NCI-H524 (cell line): Measurements from ENCODE around the gene WWC2.

Source experiments
- DNase-seq, 2 experiments: peaks; one replicate each; lab custom pipeline; 2025; lab: John Stamatoyannopoulos, UW

WWC2 gene

DNA sequence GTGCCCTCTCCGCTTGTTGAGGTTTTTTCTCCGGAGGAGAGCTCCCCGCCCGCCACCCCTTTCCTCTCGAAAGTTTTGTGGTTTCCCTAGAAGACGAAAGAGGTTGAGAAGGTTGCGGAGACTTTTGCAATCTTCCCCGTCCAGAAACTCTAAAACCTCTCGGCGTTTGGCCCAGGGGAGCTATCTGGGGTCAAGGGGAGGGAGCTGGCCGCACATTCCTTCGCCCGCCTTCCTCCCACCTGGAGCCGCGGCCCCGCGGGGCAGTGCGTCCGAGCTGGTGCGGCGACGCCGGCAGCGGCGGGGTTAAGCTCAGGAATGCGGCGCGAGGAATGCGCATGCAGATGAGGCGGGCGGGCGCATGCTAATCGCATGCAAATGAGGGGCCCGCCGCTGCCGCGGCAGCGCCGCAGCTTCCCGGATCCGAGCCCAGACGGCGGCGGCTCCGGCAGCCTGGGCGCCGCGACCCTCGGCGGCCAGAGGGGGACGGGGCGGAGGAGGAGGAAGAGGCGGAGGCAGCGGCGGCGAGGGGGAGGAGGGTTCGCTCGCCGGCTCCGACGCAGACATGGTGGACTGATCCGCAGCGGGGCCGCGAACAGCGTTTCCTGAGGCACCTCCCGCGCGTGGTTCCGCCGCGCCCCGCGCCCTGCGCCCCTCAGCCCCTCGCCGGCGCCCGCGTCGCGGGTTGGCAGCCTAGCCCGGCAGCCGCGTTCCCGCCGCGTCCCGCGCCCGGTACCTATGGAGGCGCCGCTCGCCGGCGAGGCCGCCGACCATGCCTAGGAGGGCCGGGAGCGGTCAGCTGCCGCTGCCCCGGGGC, at the start of gene WWC2:
Gene WWC2 (plus strand): TSS at position 535 of the 814 bp plus-strand sequence. CDS start 235 bp downstream, at position 770.
- peak; percentile 52 to 67 for DNase-seq

- no peak for DNase-seq
These were observed 45.4 kb upstream of the WWC2 start for GRCh38 chr4:183053681-183054080.

DNA sequence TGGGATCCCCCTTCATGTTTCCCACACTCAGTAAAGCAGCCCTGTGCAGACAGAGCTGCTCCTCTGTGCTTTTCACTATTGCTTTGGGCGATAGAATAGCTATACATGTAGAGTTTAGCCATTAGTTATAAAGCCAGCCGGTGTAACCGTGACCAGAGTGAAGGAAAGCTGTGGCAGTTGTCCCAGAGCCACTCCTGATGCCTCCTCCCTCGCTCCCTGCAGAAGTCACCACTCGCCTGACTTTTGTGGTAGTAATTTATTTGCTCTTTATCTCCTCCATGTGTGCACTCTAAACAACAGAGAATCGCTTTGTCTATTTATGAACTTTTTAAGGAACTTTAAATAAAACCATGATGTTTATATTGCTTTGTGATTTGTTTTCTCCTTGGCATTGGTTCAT, 41.8 kb upstream of the WWC2 start:
- DNase-seq = no peak

DNA sequence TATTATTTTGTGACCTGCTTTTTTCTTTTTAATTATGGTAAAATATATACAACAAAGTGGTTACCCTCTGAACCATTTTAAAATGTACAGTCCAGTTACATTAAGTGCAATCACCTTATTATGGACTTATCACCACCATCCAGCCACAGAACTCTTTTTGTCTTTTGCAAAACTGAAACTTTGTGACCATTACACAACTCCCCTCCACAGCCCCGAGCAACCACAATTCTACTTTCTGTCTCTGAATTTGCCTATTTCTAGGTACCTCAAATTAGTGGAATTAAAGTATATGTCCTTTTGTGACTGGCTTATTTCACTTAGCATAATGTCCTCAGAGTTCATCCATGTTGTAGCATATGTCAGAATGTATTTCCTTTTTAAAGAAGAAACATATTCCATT, 39.3 kb upstream of the WWC2 start:
- no peak for DNase-seq

DNA sequence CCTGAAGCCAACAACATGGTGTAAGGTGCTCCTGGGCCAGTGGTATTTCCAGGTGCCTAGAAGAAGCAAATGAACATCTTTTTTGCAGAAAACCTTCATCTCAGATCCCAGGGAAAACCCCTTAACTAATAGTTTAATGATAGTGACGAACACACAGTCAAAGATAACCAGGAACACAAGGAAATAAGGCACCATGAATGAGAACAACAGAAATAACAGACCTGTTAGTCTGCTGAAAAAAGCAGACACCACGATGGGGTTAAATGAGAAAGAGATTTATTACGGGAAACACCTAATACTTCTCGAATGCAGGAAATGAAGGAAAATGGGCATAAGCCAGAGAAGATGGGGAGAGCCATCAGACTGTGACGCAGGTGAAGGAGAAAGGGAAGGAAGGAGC, 30.6 kb upstream of the WWC2 start:
- DNase-seq = no peak

DNA sequence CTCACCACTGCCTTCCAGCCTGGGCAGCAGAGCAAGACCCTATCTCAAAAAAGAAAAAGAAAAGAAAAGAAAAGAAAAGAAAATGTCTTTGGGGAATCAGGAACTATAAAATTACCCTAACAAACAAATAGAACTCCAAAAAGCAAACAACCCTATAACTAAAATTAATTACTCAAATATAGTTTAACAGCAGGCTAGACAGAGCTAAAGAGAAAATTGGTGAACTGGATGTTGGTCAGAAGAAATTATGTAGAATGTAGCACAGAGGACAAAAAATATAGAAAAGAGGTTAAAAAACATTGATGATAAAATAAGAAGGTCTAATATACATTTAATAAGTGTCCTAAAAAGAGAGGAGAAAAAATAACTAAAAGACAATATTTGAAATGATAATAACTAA, 27.8 kb upstream of the WWC2 start:
- DNase-seq = no peak

DNA sequence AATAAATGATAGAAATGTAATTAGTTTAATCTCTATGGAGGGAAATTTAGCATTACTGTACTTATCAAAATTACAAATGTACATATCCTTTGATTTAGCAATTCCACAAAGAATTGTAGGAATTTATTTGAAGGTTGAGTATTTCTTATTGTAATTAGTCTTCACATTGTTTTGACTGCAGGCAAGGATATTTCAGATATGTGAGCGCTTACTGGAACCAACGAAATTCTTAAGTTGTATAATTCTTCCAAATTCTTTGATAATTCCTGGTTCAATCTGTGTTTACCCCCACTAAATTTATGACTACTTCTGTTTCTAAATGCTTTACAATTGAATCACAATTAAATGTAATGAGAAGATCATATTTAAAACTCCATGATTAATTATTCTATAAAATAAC, 26.9 kb upstream of the WWC2 start:
- DNase-seq = no peak

DNA sequence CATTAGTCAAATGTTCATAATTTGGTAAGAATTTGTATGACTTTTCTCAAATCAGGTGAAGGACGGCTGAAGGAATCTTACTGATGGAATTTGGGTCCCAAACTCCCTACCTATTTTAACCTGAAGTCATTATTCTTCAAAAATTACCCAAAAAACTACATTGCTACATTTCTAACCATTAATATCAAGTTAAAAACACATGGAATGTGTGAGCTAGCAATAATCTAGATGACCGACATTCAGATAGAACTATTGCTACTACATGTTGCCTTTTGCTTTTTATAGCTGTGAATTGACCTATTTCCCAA, 25.3 kb upstream of the WWC2 start:
- no peak for DNase-seq

DNA sequence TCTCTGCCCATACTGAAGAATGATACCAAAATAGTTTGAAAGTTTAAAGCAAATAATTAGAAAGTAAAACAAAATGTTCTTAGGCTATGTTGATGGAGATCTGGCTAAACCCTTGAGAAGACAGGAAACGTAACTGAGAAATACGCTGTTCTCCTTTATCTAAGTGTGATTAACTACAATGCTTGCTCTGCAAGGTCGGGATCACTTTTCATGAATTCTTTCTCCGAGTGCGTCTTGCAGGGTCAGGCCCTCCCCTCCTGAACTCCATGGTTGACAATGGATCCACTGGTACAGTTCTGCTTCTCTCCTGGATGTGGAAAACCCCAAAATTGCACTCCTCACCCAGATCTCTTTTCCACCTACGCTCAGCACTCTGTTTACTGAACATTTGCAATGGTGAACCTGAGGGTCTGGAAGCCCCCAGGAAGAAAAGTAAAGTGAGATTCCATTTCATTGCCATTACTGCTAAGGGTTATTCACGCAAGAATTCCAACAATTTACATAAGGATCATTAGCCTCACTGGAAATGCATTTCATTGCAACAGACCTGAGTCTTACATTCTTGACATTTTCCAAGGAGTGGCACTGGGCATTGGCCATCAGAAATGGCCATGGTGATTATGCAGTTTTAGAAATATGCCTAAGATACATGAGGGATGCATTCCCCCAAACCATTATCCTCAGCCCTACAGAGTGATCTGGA, 24.6 kb upstream of the WWC2 start:
- DNase-seq = no peak

DNA sequence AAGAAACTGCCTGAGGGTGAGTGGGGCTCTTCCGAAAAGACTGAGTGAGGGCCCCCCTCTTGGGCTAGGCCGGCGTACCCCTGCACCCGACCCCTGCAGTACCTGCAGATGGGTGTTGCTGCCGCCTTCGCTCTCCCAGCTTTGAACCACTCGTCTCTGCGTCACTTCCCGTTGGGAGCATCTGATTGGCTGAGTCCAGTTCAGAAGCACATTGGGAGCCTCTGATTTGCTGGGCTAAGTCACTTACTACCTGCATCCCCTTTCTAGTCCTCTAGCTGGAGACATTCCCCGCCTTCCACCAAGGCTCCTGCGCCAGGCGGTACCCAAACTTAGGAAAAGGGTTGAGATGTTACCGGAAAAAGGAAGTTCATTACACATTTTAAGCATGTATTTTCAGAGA, 20.4 kb upstream of the WWC2 start:
- DNase-seq = no peak

- no peak for DNase-seq
These were observed 18.5 kb upstream of the WWC2 start for GRCh38 chr4:183080372-183081115.

GRCh38 chr4:183081116-183081469, 18.0 kb upstream of the WWC2 start:
- DNase-seq = no peak

DNA sequence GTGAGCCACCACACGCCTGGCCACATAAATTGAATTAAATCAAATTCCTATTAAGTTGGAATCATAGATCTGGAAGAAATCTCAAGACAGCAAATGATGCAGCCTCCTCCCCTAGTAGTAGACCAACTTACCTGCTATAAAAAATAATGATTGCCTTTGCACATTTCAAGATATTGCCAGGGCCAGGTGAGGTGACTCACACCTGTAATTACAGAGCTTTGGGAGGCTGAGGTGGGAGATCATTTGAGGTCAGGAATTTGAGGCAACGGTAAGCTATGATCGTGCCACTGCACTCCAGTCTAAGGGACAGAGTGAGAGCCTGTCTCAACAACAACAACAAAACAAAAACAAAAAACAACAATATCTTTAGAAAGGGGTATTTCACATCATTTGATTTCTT, 17.0 kb upstream of the WWC2 start:
- no peak for DNase-seq

DNA sequence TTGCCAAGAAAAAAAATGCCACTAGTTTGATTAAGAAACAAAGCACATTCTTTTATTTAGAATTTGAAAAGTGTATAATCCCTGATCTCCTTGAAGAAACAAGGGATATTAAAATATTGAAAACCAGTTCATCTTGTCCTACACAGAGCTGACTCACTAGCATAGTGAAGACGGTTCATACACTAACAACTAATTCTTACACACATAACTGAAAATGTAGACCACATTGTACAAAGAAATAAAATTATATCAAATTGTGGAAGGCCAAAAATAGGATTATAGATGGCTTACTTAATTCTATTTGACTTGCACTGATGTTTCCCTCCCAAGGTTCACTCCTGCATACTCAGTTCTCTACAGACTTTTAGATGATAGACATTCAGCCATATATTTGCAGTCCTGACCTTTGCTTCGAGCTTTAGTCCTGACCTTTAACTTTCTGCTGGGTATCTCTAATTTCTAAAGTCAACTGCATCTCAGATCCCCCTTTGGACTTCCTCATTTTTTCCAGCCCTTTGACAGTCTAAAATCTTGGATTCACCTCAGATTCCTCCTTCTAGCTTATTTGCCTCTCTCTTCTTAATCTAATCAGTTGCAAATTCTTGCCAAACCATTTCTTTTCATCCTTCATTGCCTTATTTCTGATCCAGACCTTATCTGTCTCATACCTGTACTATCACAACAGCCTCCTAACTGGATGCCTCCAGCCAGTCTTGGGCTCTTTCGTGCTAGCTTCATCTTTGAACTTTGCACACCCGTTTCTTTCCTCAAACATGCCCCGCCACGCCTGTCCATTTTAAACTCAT, 4.5 kb upstream of the WWC2 start:
- no peak for DNase-seq

DNA sequence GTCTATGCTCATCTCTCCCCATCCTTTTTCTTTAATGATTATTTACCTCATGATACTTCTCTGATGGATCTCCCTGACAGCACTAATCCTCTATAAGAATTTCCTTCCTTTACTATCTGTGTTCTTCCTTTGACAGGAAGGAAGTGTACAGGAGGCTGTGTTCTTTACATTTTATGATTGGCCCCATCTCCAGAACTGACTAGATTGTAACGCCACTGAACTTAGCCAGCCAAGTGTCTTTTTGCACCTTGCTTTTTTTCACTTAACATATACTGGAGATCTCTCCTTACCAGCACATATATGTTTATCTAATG, 3.9 kb upstream of the WWC2 start:
- no peak for DNase-seq

DNA sequence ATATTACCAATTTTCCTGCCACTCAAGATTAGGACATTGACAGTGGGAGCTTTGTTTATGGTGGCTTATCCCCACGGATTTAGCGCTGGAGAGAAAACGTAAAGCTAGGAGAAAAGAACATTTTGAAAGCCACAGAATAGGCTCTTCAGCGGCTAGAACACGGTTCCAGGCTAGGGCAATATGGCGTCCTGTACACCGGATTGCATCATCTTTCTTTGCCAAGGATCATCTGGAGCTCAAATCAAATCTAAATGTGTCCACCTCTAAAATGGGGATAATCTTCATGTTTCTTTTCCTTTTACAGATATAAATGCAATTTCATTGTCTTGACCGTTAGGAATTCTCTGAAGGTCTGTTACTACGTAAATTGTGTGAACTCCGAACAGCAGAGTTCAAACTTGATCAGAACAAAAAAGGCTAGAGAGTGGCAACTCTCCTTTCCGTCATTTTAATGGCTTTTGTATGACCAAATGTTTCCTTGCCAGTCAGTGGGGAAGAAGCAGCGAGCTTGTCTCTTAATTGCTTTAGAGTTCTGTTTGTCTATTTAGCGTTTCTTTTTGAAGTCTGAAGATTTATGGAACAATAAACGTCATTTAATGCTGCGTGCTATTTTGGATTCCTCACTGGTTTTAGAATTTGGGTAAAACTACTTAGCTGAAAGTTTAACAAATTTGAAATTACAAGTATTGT, 2.6 kb upstream of the WWC2 start:
- DNase-seq = no peak

DNA sequence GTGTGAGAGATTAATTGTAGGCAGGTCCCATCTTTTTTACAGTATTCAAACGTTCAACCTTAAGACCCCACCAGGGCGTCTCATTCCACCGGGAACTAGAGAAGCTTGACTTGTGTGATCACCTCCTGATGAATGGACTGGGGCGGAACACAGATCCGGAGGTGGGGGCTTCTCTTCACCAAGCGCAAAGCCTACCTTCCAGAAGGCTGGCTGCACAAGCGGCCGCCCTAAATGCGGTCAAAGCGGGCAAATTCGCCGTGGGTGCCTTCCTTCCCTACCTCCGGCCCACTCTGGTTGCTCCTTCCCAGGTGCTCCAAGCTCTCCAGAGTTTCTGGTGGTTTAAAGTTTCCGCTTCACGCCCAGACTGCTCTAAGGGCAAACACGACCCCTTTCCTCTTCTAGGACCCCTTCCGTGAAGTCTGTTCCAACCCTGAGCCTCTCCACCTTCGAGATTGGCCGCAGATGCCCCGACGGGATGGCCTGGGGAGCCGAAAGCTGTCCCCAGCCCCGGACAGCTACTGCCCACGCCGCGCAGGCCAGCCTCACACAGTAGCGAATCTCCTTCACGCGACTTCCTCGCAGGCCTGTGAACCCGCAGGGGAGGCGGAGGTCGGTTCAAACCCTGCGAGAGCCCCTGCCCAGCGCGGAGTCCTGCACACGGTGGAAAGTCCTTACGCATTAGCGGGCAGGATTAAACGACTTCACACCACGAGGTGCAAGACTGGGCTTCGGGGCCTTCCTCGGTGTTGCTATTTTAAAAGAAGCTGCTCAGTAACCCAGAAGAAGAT, 1.6 kb upstream of the WWC2 start:
- DNase-seq = no peak

DNA sequence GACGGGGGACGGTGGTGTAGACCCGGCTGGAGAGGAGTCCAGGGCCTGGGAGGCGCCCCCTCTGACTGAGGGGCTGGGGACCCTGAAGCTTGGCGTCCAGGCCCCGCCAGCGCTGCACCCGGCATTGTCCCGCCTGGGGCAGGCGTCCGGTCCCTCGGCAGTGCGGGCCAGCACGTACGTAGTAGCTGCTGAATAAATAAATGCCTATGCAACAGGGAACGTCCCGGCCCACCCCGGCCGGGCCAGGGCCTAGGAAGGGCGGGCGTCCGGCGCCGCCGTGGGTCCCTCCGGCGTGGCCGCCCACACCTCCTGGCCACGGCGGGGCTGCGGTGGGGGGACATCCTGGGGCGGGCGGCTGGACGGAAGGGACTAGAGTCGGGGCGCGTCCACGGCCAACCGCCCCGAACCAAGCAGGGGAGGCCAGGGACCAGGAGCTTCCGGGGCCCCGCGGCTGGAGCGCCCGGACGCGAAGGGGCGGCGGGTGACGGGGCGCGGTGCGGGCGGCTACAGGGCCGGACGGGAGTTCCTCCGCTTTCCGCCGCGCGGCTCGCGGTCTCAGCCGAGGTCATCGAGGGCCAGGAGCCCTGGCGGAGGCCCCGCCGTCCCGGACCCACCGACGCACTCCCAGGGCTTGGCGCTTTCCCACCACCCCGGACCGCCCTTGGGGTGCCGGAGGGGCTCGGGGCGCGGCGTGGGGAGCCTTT, 886 bp upstream of the WWC2 start:
- DNase-seq = no peak

GRCh38 chr4:183099537-183100297, 660 bp downstream of the WWC2 start:
- peak; percentile 4 to 19 for DNase-seq

DNA sequence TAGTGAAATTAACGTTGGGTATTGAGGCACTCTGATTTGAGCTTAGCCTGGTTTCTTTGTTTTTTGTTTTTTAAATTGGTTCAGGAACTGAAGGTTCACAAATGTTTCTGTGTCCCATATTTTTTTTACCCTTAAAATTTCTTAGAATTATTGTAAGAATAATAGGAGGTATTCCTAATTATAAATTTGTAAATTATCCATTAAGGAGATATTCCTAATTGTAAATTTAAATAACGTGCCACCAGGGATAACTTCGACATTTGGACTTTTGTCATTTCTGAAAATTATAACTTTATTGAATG, 1.2 kb downstream of the WWC2 start:
- no peak for DNase-seq
